Activated naive CD4-positive, alpha-beta T cell treated with anti-CD3 and anti-CD28 coated beads for 36 hours (primary cell): ENCODE data around the gene MLIP. TPM values are rescaled to one million over a fixed set of nuclear protein-coding genes. Genes with fewer than 3 reads are reported as not detected.

Experiments
- CTCF ChIA-PET: fragments of 350-600 bp; sonication (Branson Sonifier 250); formaldehyde crosslinking; loops from one replicate; lab custom pipeline; 2021; ENCODE audit warnings: antibody characterized with exemption; lab: Charles Lee
- DNase-seq: peaks from one replicate; pipeline ENCODE4 v3.0.0-alpha.2; 2020
- H3K27ac Mint-ChIP-seq: one replicate; pipeline ENCODE4 v1.8.0; 2021; ENCODE audit warnings: mild to moderate bottlenecking, mixed read lengths
- H3K27me3 Mint-ChIP-seq: one replicate; pipeline ENCODE4 v1.8.0; 2021; ENCODE audit warnings: low read depth, mixed read lengths
- H3K36me3 Mint-ChIP-seq: one replicate; pipeline ENCODE4 v1.8.0; 2021; ENCODE audit warnings: low read depth, mixed read lengths
- H3K4me1 Mint-ChIP-seq: one replicate; pipeline ENCODE4 v1.8.0; 2021; ENCODE audit warnings: low read depth, mixed read lengths
- H3K4me3 Mint-ChIP-seq: one replicate; pipeline ENCODE4 v1.8.0; 2021; ENCODE audit warnings: mild to moderate bottlenecking, moderate library complexity, mixed read lengths
- H3K9me3 Mint-ChIP-seq: one replicate; pipeline ENCODE4 v1.8.0; 2021; ENCODE audit warnings: mixed read lengths
- intact Hi-C: fragments of 100-400 bp; cut with micrococcal nuclease; formaldehyde crosslinking; loops from one replicate; pipeline ENCODE4 v1.15.1; 2023
- total RNA-seq, 2 experiments: library from RNA; stranded (reverse); gene quantifications; one replicate each; pipeline ENCODE4 v1.2.3, GENCODE V29; 2021

MLIP gene
- total RNA-seq, 2 experiments from 2014 or later, result not detected

DNA sequence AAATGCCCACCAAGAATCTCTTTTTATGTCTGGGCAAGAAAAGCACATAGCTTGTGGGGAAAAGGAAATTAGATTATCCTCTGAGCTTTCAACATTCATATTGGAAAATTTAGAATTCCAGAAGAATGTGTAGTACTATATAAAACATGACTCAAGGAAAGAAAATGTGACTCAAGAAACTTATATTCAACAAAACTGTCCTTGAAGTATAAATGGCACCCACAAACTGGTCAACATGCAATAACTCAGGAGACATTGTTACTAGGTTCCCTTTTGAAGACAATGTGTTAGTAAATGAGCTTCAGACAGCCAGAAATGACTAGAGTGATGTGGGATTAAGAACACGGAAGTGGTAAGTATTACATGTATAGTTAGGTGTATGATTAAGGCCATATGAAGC lies 170.9 kb downstream of the MLIP start:
- no peak overlapping the region for H3K4me3 Mint-ChIP-seq
- no peaks in the 10 kb centered on the region for H3K4me1 Mint-ChIP-seq
- no peak overlapping the region for H3K27ac Mint-ChIP-seq
- peaks cover 9% of the 10 kb centered on the region for H3K9me3 Mint-ChIP-seq
- intact Hi-C loops, result no loop called here
- no peak for DNase-seq
- H3K36me3 Mint-ChIP-seq, result no peaks in the 10 kb centered on the region
- no peaks in the 10 kb centered on the region for H3K27me3 Mint-ChIP-seq
- CTCF ChIA-PET, result no interaction called here

GRCh38 chr6:54284161-54284860 lies 173.1 kb downstream of the MLIP start:
- no peak overlapping the region for H3K27ac Mint-ChIP-seq
- peaks cover 5% of the 10 kb centered on the region for H3K9me3 Mint-ChIP-seq
- H3K4me3 Mint-ChIP-seq, result no peak overlapping the region
- CTCF ChIA-PET, result interaction anchor here (0.6 kb wide), 1 partner anchor 31 kb away, joined by 3 read pairs; no protein-coding TSS in a partner anchor
- no peak for DNase-seq
- H3K36me3 Mint-ChIP-seq, result no peaks in the 10 kb centered on the region
- H3K4me1 Mint-ChIP-seq, result no peaks in the 10 kb centered on the region
- no peaks in the 10 kb centered on the region for H3K27me3 Mint-ChIP-seq
- intact Hi-C loops, result no loop called here

DNA sequence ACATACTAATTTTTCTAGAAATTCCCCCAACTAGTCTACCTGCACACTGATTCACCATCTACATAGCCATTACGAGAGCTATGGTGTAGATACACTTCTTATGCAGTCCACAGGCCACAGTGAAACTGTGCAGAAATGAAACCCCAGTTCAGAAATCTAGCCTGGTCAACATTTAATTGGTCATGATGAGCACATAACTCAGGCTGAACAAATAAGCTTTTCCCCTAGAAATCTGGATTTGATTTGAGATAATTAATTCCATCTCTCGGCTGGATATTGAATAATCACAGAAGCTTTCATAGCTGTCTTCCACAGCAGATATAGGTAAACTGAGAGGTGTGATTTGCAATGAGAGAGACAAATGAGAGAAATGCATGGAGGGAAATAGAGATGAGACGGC lies 174.4 kb downstream of the MLIP start:
- Mint-ChIP-seq H3K27me3 (no peaks in the 10 kb centered on the region), H3K36me3 (no peaks in the 10 kb centered on the region), H3K4me1 (no peaks in the 10 kb centered on the region), H3K27ac (no peak overlapping the region), H3K9me3 (peaks cover 8% of the 10 kb centered on the region), H3K4me3 (no peak overlapping the region)
- intact Hi-C loops, result no loop called here
- CTCF ChIA-PET, result interaction anchor here (0.6 to 0.8 kb wide), 2 partner anchors 9 to 1465 kb away, joined by 3 to 4 read pairs; no protein-coding TSS in a partner anchor
- no peak for DNase-seq

DNA sequence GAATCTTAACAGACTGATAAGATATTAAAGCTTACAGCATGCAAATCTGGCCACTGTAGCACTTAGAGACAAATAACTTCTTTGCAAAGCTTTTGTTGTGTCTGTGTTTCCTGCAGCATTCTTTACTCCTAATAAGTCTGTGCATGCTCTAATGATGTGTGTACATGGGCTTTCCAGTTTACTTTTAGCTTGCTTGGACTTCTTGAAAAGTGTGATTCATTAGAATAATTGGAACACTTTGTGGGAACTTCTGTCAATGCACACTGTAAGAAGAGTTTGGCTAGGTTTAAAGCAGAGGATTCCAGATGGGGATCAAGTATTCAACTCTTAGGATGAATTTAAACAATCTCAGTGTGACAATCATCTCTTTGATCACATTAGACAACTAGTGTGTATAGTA lies 174.9 kb downstream of the MLIP start:
- no peaks in the 10 kb centered on the region for H3K36me3 Mint-ChIP-seq
- no peaks in the 10 kb centered on the region for H3K27me3 Mint-ChIP-seq
- H3K9me3 Mint-ChIP-seq, result peaks cover 7% of the 10 kb centered on the region
- DNase-seq, result no peak
- no peak overlapping the region for H3K27ac Mint-ChIP-seq
- H3K4me3 Mint-ChIP-seq, result no peak overlapping the region
- CTCF ChIA-PET, result interaction anchor here (0.6 kb wide), 1 partner anchor 9 kb away, joined by 3 read pairs; no protein-coding TSS in a partner anchor
- peaks cover 3% of the 10 kb centered on the region for H3K4me1 Mint-ChIP-seq
- intact Hi-C loops, result no loop called here

DNA sequence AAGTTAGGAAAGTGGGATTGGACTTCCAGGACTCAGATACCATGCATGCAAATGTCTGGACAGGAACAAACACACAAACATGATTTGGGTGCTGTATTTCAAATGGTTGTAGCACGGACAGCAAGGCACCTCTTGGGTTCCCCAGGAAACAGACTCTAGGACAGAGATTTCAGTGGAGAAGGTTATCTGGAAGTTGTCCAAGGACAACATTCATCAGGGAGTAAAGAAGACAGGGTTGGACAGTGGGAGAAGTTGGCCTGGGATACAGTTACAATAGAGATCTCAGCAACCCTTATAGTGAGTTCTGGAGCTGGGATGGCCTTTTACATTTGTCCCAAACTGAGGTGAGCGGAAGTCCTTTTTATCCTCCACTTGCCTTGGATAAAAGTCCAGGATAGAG lies 177.2 kb downstream of the MLIP start:
- Mint-ChIP-seq H3K4me1 (peaks cover 9% of the 10 kb centered on the region), H3K27ac (no peak overlapping the region), H3K4me3 (no peak overlapping the region), H3K27me3 (no peaks in the 10 kb centered on the region), H3K36me3 (no peaks in the 10 kb centered on the region), H3K9me3 (peaks cover 5% of the 10 kb centered on the region)
- CTCF ChIA-PET, result no interaction called here
- intact Hi-C loops, result no loop called here
- DNase-seq, result no peak

GRCh38 chr6:54289426-54289825 lies 178.2 kb downstream of the MLIP start:
- Mint-ChIP-seq H3K4me3 (no peak overlapping the region), H3K4me1 (peaks cover 9% of the 10 kb centered on the region), H3K36me3 (no peaks in the 10 kb centered on the region), H3K27ac (no peak overlapping the region), H3K9me3 (peaks cover 5% of the 10 kb centered on the region), H3K27me3 (no peaks in the 10 kb centered on the region)
- intact Hi-C loops, result no loop called here
- CTCF ChIA-PET, result no interaction called here
- no peak for DNase-seq

DNA sequence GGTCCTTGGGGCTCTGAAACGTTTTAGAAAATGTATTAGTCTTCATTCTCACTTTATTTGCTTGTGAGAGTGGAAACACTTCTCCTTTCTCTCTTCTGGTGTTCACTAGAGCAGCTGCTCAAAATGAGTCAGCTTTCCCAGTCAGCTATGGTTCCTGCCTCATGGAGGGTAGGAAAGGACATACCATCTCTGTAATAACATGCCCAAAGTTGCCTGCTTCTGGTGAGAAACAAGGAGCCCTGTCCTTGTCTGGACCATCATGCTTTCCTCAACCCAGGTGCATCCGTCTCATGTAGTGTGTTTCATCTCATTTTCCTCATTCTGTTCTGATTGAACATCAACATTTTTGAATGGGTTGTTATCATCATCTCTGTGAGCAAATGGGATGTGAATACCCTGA lies 179.9 kb downstream of the MLIP start:
- Mint-ChIP-seq H3K36me3 (no peaks in the 10 kb centered on the region), H3K9me3 (peaks cover 6% of the 10 kb centered on the region), H3K27me3 (no peaks in the 10 kb centered on the region), H3K4me3 (no peak overlapping the region), H3K4me1 (peaks cover 9% of the 10 kb centered on the region), H3K27ac (no peak overlapping the region)
- CTCF ChIA-PET, result no interaction called here
- no peak for DNase-seq
- intact Hi-C loops, result no loop called here

DNA sequence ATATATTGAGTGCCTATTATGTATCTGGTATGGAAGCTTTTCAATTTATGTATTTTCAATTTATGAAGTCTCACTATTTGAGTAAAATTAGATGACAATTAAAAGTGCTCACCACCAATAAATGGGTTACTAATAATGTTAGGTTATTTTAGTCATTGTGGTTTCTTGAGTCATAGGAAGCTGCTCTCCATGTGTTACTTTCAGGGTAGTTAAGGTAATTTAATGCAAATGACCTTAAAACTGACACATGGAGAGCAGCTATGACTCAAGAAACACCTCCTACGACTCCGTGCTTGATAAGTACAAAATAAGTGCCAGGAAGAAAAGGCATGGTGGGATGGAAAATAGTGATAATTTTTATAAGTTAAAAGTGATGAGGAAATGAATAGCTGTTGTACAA lies 180.5 kb downstream of the MLIP start:
- Mint-ChIP-seq H3K4me3 (no peak overlapping the region), H3K27me3 (no peaks in the 10 kb centered on the region)
- CTCF ChIA-PET, result no interaction called here

DNA sequence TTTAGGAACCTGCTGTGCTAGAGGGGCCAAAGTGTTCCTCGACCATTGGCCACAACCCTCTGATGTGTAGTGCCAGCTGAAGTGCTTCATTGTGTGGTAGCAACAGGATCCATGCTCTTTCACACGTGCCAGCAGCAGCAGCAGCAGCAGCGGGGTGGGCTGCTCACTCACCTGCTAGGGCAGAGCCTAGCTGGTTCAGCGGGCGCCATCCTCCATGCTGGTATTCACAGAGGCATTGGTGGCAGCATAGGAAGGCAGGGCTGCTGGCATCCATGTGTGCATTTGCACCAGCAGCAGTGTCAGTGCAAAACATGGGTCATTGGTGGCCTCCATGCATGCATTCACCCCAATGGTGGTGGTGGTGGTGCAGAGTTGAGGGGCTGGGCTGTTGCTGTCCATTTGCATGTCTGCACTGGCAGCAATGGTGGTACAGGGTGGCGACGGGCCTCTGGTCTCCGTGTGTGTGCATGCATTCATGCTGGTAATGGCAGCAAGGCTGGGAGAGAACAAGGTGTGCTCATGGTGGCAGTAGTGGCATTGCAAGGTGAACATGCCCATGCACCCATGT lies 183.8 kb downstream of the MLIP start:
- H3K27me3 Mint-ChIP-seq, result no peaks in the 10 kb centered on the region
- CTCF ChIA-PET, result no interaction called here
- DNase-seq, result no peak
- peaks cover 9% of the 10 kb centered on the region for H3K4me1 Mint-ChIP-seq
- H3K27ac Mint-ChIP-seq, result no peak overlapping the region
- no peak overlapping the region for H3K4me3 Mint-ChIP-seq
- H3K9me3 Mint-ChIP-seq, result peaks cover 7% of the 10 kb centered on the region
- intact Hi-C loops, result no loop called here
- no peaks in the 10 kb centered on the region for H3K36me3 Mint-ChIP-seq

More for the DNA sequence above, 180.5 kb downstream of the MLIP start:
- Mint-ChIP-seq H3K9me3 (peaks cover 7% of the 10 kb centered on the region), H3K36me3 (no peaks in the 10 kb centered on the region), H3K27ac (no peak overlapping the region), H3K4me1 (peaks cover 9% of the 10 kb centered on the region)
- DNase-seq, result no peak
- intact Hi-C loops, result no loop called here

GRCh38 chr6:54299542-54300269 lies 188.5 kb downstream of the MLIP start:
- Mint-ChIP-seq H3K27ac (no peak overlapping the region), H3K27me3 (no peaks in the 10 kb centered on the region), H3K9me3 (peaks cover 5% of the 10 kb centered on the region), H3K4me3 (no peak overlapping the region), H3K4me1 (no peaks in the 10 kb centered on the region), H3K36me3 (no peaks in the 10 kb centered on the region)
- intact Hi-C loops, result no loop called here
- no peak for DNase-seq
- CTCF ChIA-PET, result no interaction called here

GRCh38 chr6:54301770-54302169 lies 190.5 kb downstream of the MLIP start:
- H3K27ac Mint-ChIP-seq, result no peak overlapping the region
- no peaks in the 10 kb centered on the region for H3K36me3 Mint-ChIP-seq
- H3K9me3 Mint-ChIP-seq, result peaks cover 2% of the 10 kb centered on the region
- H3K4me3 Mint-ChIP-seq, result no peak overlapping the region
- CTCF ChIA-PET, result interaction anchor here (0.6 kb wide), 1 partner anchor 9 kb away, joined by 3 read pairs; no protein-coding TSS in a partner anchor
- no peaks in the 10 kb centered on the region for H3K4me1 Mint-ChIP-seq
- H3K27me3 Mint-ChIP-seq, result no peaks in the 10 kb centered on the region
- intact Hi-C loops, result no loop called here
- DNase-seq, result no peak

GRCh38 chr6:54307439-54307910 lies 196.2 kb downstream of the MLIP start:
- Mint-ChIP-seq H3K27me3 (no peaks in the 10 kb centered on the region), H3K27ac (no peak overlapping the region), H3K9me3 (no peaks in the 10 kb centered on the region), H3K36me3 (no peaks in the 10 kb centered on the region), H3K4me3 (no peak overlapping the region), H3K4me1 (no peaks in the 10 kb centered on the region)
- intact Hi-C loops, result no loop called here
- CTCF ChIA-PET, result no interaction called here
- DNase-seq, result no peak
